ENCODE results near the gene TAGLN2. TPM values are rescaled to one million over a fixed set of nuclear protein-coding genes. Genes with fewer than 3 reads are reported as not detected.

Gene TAGLN2
- total RNA-seq, 3 donors from 2014 or later, result 195 to 259 (median 231) TPM

DNA sequence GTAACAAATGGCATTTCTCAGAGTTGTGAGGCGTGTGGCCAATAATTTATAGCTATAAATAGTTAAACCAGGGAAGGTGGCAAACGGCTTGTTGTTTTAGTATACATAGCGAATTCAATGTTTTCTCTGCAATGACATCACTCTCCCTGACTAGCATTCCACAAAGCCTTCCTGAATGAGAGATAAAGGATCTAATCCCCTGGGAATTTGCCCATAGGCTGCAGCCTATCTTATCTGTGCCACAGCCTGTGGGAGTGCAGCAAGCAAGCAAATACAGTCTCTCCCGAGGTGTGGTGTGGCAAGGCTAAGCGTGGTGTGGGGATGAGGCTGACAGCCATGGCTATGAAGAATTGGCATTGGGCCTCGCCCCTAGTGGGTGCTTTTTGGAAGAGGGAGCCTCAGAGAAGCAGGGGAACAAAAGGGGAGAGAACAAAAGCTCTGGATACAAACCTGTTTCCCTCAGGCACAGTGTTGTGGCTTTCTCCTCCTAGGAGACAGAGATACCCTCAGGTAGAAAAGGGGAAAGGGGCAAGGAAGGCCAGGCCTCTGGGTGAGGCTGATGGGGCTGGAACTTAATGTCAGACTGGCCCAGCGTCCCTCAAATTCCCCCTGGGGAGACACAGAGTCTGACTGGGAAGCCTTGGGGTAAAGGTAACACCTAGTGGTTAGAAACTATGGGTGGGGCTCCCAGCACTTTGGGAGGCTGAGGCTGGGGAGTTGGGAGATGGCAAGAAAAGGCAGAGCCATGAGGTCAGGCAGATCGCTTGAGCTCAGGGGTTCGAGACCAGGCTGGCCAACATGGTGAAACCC, 8.9 kb downstream of the TAGLN2 start:
- Histone ChIP-seq H3K27me3 (no peaks in the 10 kb centered on the region), H3K36me3 (peaks cover 5% of the 10 kb centered on the region), H3K4me3 (no peak overlapping the region), H3K27ac (peak overlapping the region; percentile 68 to 76), H3K9me3 (no peaks in the 10 kb centered on the region), H3K4me1 (peaks cover 0 to 7% of the 10 kb centered on the region in 2 donors)
- DNase-seq (ENCODE audit: low spot score in 2 of 2), result no peak
- no peak for TF ChIP-seq POLR2AphosphoS5 (IDR thresholded peaks at IDR 0.05)
- no peak for TF ChIP-seq POLR2A (IDR thresholded peaks at IDR 0.05)
- TF ChIP-seq, protein P1, sequence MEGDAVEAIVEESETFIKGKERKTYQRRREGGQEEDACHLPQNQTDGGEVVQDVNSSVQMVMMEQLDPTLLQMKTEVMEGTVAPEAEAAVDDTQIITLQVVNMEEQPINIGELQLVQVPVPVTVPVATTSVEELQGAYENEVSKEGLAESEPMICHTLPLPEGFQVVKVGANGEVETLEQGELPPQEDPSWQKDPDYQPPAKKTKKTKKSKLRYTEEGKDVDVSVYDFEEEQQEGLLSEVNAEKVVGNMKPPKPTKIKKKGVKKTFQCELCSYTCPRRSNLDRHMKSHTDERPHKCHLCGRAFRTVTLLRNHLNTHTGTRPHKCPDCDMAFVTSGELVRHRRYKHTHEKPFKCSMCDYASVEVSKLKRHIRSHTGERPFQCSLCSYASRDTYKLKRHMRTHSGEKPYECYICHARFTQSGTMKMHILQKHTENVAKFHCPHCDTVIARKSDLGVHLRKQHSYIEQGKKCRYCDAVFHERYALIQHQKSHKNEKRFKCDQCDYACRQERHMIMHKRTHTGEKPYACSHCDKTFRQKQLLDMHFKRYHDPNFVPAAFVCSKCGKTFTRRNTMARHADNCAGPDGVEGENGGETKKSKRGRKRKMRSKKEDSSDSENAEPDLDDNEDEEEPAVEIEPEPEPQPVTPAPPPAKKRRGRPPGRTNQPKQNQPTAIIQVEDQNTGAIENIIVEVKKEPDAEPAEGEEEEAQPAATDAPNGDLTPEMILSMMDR (IDR thresholded peaks at IDR 0.05), result no peak
- intact Hi-C loops (cut with DNase I; ENCODE audit: low total_unique reads), result no loop called here

DNA sequence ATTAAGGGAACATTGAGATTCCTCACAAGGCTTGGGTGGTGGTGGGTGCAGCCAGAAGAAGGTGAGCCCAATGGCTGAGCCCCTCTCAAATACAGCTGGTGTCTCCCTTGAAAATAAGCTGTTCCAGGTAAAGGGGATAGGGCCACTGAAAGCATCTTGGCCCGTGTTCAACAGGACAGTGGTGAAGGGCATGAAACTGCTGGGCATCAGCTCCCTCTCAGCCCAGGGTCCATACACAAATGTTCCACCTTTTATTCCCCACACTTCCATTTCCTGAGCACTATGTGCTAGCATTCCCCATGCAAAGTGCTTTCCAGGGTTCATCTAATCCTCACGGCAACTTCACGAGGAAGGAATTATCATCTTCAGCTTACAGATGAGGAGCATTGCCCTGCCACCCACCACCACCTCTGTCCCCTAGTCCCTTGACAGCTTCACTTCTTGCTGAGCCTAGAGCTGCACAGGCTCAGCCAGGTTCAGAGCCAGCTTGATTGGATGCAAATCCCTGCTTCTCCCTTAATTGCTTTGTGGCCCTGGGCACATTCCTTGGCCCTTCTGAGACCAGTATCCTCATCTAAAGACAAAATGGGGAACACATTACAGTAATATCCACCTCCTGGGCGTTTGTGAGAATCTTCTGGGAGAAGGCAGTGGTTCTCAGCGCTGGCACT, 9.6 kb downstream of the TAGLN2 start:
- Histone ChIP-seq H3K27ac (peak overlapping the region; percentile 68 to 76), H3K4me1 (peaks cover 0 to 7% of the 10 kb centered on the region in 2 donors), H3K36me3 (peaks cover 5% of the 10 kb centered on the region), H3K4me3 (no peak overlapping the region), H3K9me3 (no peaks in the 10 kb centered on the region), H3K27me3 (no peaks in the 10 kb centered on the region)
- intact Hi-C loops (cut with DNase I; ENCODE audit: low total_unique reads), result no loop called here
- DNase-seq (ENCODE audit: low spot score in 2 of 2), result no peak
- no peak for TF ChIP-seq POLR2A (IDR thresholded peaks at IDR 0.05)
- no peak for TF ChIP-seq POLR2AphosphoS5 (IDR thresholded peaks at IDR 0.05)
- TF ChIP-seq, protein P1 (IDR thresholded peaks at IDR 0.05), result no peak

DNA sequence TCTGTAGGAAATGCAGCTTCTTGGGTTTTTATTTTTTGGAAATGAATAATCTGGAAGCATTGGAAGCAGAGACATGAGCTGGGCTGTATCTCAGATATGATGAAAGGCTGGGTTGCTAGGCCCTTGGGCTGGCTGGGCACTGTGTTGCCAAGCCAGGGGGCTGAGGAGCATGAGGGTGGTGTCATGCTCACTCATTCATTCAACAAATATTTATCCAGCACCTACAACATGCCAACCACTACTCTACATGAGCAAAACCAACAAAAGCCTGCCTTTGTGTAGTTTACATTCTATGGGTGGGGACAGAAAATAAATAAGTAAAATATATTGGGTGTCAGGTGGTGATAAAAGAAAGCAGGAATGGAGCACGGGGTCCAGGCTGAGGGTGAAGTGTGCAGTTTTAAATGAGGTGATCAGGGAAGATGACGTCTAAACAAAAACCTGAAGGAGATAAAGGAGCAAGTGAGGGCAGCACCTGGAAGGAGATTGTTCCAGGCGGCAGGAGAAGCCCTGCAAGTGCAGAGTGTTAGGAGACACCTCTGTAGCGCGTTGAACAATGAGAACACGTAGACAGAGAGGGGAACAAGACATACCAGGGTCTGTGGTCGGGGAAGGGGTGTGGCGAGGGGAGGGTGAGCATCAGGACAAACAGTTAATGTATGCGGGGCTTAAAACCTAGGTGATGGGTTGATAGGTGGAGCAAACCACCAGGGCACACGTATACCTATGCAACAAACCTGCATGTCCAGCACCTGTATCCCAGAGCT, 10.9 kb downstream of the TAGLN2 start:
- Histone ChIP-seq H3K9me3 (no peaks in the 10 kb centered on the region), H3K4me3 (no peak overlapping the region), H3K27me3 (no peaks in the 10 kb centered on the region), H3K27ac (no peak overlapping the region), H3K4me1 (peaks cover 0 to 7% of the 10 kb centered on the region in 2 donors), H3K36me3 (peaks cover 5% of the 10 kb centered on the region)
- TF ChIP-seq POLR2A (IDR thresholded peaks at IDR 0.05) (no peak), POLR2AphosphoS5 (IDR thresholded peaks at IDR 0.05) (no peak)
- TF ChIP-seq, protein P1 (IDR thresholded peaks at IDR 0.05), result no peak
- intact Hi-C loops (cut with DNase I; ENCODE audit: low total_unique reads), result no loop called here
- DNase-seq (ENCODE audit: low spot score in 2 of 2), result no peak

DNA sequence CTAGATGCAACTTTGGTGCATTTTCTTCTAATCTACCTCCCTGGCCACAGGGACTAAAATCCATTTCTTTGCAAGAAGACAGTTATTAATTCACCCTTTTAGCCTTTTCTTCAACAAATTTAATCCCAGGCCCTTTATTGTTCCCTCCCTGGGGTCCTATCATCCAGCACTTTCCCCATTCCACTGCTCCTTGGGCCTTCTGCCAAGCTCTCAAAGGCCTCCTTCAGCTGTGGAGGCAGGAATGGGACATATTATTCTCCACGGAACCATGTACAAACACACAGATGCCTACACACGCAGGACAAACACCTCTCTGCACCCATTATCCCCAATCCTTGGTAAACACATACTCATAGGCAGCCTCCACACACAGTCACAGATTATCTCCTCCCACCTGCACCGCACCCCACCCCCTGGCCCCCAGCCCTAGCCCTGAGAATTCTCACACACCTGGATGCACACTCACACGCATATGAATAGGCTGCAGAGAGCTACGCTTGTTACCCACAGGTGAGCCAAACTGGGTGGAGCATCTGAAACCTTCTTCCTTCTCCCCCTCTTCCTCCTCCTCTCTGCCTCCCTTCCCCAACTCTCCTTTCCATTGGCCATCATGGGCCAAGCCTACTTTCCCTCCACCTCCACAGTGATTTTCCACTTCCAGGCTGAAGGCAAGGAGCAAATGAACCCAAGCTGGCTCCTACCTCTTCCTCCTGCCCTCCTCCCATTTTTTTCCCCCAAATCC, 11.7 kb downstream of the TAGLN2 start:
- H3K36me3 ChIP-seq, result peaks cover 2% of the 10 kb centered on the region
- peaks cover 0 to 7% of the 10 kb centered on the region in 2 donors for H3K4me1 ChIP-seq
- intact Hi-C loops (cut with DNase I; ENCODE audit: low total_unique reads), result no loop called here
- DNase-seq (ENCODE audit: low spot score in 2 of 2), result no peak
- H3K27me3 ChIP-seq, result no peaks in the 10 kb centered on the region
- no peaks in the 10 kb centered on the region for H3K9me3 ChIP-seq
- no peak for TF ChIP-seq POLR2A (IDR thresholded peaks at IDR 0.05)
- TF ChIP-seq, protein P1 (IDR thresholded peaks at IDR 0.05), result no peak
- TF ChIP-seq POLR2AphosphoS5 (IDR thresholded peaks at IDR 0.05), result no peak
- peak overlapping the region; percentile 34 to 42 for H3K27ac ChIP-seq
- no peak overlapping the region for H3K4me3 ChIP-seq
